ENCODE measurements around the gene CPT1B. TPM values are rescaled to one million over a fixed set of nuclear protein-coding genes. Genes with fewer than 3 reads are reported as not detected.
A peak's percentile ranks its signal among the peaks of the same experiment; 100 is the strongest.

The CPT1B gene
- total and polyA plus RNA-seq, 2 donors (not counting 1 experiment from before 2014, with no cell fraction given) = 0.82 to 4.8 TPM

DNA sequence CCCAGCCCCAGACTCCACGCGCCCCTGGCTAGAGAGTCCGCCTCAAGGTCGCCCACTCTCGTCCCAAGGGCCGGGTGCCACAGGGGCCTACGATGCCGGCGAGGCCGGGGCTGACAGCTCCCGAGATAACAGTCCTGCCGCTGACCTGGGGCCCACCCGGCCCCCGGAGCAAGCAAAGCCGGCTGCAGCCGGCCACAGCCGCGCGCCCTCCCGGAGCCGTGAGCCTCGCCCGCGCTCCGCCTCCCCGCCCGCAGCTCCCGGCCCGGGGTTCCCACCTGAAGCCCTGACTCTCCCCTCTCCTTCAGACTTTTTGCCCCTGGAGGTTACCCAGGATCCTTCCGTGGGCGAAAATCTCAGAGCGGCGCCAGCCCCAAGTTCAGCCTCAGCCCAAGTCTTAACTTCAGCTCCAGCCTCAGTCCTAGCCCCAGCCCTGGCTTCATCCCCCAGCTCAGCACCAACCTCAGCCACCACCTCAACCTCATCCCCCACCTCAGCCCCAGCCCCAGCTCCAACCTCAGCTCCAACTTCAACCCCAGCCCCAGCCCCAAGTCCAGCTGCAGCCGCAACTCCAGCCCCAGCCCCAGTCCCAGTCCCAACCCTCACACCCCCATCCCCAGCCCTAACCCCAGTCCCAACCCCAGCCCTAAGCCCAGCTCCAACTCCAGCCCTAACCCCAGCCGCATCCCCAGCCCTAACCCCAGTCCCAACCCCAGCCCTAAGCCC lies 30.8 kb downstream of the CPT1B start:
- Histone ChIP-seq H3K4me3 (replicated peaks in 1 of 4; ENCODE audit: control extremely low read depth in 1 of 4, insufficient read depth in 1 of 4, low read depth in 3 of 4, low read length in 4 of 4) (no peak overlapping the region), H3K9me3 (ENCODE audit: control insufficient read depth, insufficient read depth, low read depth, low read length) (no peaks in the 10 kb centered on the region), H2AFZ (ENCODE audit: low read length) (no peak overlapping the region), H3K27ac (ENCODE audit: insufficient read depth, low read length) (no peak overlapping the region), H4K20me1 (ENCODE audit: control insufficient read depth, extremely low read depth, insufficient read depth, low read length) (no peaks in the 10 kb centered on the region), H3K27me3 (ENCODE audit: control insufficient read depth, insufficient read depth, low read length) (peaks cover 33% of the 10 kb centered on the region), H3K9ac (ENCODE audit: insufficient read depth, low read length) (no peak overlapping the region), H3K36me3 (ENCODE audit: control insufficient read depth, insufficient read depth, low read length) (no peaks in the 10 kb centered on the region), H3K79me2 (ENCODE audit: control insufficient read depth, insufficient read depth, low read length) (no peaks in the 10 kb centered on the region), H3K4me2 (ENCODE audit: extremely low read depth, insufficient read depth, low read length) (no peak overlapping the region), H3K4me1 (ENCODE audit: control insufficient read depth, extremely low read depth, insufficient read depth, low read length) (peaks cover 2% of the 10 kb centered on the region)
- TF ChIP-seq, protein P1, sequence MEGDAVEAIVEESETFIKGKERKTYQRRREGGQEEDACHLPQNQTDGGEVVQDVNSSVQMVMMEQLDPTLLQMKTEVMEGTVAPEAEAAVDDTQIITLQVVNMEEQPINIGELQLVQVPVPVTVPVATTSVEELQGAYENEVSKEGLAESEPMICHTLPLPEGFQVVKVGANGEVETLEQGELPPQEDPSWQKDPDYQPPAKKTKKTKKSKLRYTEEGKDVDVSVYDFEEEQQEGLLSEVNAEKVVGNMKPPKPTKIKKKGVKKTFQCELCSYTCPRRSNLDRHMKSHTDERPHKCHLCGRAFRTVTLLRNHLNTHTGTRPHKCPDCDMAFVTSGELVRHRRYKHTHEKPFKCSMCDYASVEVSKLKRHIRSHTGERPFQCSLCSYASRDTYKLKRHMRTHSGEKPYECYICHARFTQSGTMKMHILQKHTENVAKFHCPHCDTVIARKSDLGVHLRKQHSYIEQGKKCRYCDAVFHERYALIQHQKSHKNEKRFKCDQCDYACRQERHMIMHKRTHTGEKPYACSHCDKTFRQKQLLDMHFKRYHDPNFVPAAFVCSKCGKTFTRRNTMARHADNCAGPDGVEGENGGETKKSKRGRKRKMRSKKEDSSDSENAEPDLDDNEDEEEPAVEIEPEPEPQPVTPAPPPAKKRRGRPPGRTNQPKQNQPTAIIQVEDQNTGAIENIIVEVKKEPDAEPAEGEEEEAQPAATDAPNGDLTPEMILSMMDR (conservative IDR thresholded peaks at IDR 0.05 in 1 of 2, IDR thresholded peaks at IDR 0.05 in 1 of 2; ENCODE audit: low read depth in 1 of 2, low read length in 2 of 2) = no peak
- peak; percentile 62 for TF ChIP-seq EZH2 (IDR thresholded peaks at IDR 0.05; ENCODE audit: low read length, missing control alignments)
- no peak for DNase-seq (ENCODE audit: low read depth in 2 of 2)

DNA sequence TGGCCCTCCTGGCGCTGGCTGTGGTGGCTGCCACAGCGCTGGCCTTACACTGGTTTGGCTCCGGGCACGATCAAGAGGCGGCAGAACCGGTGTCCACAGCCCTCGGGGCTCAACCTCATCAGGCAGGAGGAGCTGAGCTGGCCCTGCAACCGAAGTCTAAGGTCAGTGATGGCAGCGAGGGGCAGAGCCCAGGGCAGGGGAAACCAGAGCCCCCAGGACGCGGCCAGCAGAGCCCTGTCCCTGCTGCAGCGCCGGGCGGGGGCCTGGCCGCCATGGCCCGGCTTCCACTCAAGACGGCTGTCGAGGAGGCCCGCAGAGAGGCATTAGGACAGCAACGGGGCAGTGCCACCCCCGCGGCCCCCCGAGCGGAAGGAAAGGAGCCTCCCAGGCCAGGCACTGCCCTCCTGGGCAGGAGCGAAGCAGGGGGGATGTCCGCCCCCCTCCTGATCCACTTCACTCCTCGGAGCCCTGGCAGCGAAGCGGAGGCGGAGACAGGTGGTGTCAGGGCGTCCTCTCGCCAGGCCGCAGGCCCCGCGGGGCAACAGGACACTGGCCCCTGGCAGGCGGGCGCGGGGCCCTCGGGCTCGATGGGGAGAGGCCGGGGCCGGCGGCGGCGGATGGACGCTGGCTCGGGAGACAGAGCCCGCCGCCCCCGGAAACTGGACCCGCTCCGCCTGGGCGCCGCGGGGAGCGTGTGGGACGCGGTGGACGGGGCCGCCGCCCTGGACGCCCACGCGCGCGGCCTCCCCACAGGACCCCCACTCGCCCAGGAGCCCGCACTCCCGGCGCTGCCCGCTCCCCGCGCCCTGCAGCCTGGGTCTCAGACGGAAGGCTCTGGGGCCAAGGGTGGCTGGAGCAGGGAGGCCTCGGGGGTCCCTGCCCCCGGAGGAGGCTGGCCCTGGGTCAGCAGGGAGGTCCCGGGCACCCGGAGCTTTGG lies 31.6 kb downstream of the CPT1B start:
- no peak overlapping the region for H3K9ac ChIP-seq (ENCODE audit: insufficient read depth, low read length)
- H3K9me3 ChIP-seq (ENCODE audit: control insufficient read depth, insufficient read depth, low read depth, low read length) = no peaks in the 10 kb centered on the region
- TF ChIP-seq, protein P1 (conservative IDR thresholded peaks at IDR 0.05 in 1 of 2, IDR thresholded peaks at IDR 0.05 in 1 of 2; ENCODE audit: low read depth in 1 of 2, low read length in 2 of 2) = no peak
- TF ChIP-seq EZH2 (IDR thresholded peaks at IDR 0.05; ENCODE audit: low read length, missing control alignments) = peak; percentile 63
- H3K4me3 ChIP-seq (replicated peaks in 1 of 4; ENCODE audit: control extremely low read depth in 1 of 4, insufficient read depth in 1 of 4, low read depth in 3 of 4, low read length in 4 of 4) = no peak overlapping the region
- no peak overlapping the region for H2AFZ ChIP-seq (ENCODE audit: low read length)
- H3K4me1 ChIP-seq (ENCODE audit: control insufficient read depth, extremely low read depth, insufficient read depth, low read length) = peaks cover 2% of the 10 kb centered on the region
- no peak for DNase-seq (ENCODE audit: low read depth in 2 of 2)
- H3K79me2 ChIP-seq (ENCODE audit: control insufficient read depth, insufficient read depth, low read length) = no peaks in the 10 kb centered on the region
- H3K27me3 ChIP-seq (ENCODE audit: control insufficient read depth, insufficient read depth, low read length) = peaks cover 27% of the 10 kb centered on the region
- H4K20me1 ChIP-seq (ENCODE audit: control insufficient read depth, extremely low read depth, insufficient read depth, low read length) = no peaks in the 10 kb centered on the region
- no peak overlapping the region for H3K27ac ChIP-seq (ENCODE audit: insufficient read depth, low read length)
- H3K4me2 ChIP-seq (ENCODE audit: extremely low read depth, insufficient read depth, low read length) = no peak overlapping the region
- no peaks in the 10 kb centered on the region for H3K36me3 ChIP-seq (ENCODE audit: control insufficient read depth, insufficient read depth, low read length)
